ENCODE measurements around the gene FA2H. TPM values are rescaled to one million over a fixed set of nuclear protein-coding genes. Genes with fewer than 3 reads are reported as not detected.
A peak's percentile ranks its signal among the peaks of the same experiment; 100 is the strongest.

Gene FA2H
- total RNA-seq, 1 donor from 2014 or later: 2.5 TPM

- no peak for DNase-seq
Measured at GRCh38 chr16:74748616-74749026, 26.0 kb downstream of the FA2H start.

GRCh38 chr16:74747716-74748615, 26.7 kb downstream of the FA2H start:
- Histone ChIP-seq H3K4me1 (no peaks in the 10 kb centered on the region), H3K4me3 (no peak overlapping the region), H3K36me3 (no peaks in the 10 kb centered on the region), H3K27ac (no peak overlapping the region), H3K9me3 (no peaks in the 10 kb centered on the region), H3K27me3 (ENCODE audit: low read depth) (peaks cover 7% of the 10 kb centered on the region)
- ATAC-seq (no peak), DNase-seq (no peak)
- intact Hi-C loops (cut with DNase I): no loop called here
- TF ChIP-seq CTCF (IDR thresholded peaks at IDR 0.05): no peak

More at GRCh38 chr16:74748616-74749026, 26.0 kb downstream of the FA2H start:
- intact Hi-C loops (cut with DNase I): no loop called here
- TF ChIP-seq CTCF (IDR thresholded peaks at IDR 0.05): no peak
- Histone ChIP-seq H3K9me3 (no peaks in the 10 kb centered on the region), H3K4me1 (no peaks in the 10 kb centered on the region), H3K27me3 (ENCODE audit: low read depth) (peaks cover 7% of the 10 kb centered on the region), H3K27ac (no peak overlapping the region), H3K36me3 (no peaks in the 10 kb centered on the region), H3K4me3 (no peak overlapping the region)
- no peak for ATAC-seq

- TF ChIP-seq CTCF (IDR thresholded peaks at IDR 0.05): no peak
- H3K4me1 ChIP-seq: no peaks in the 10 kb centered on the region
- H3K27ac ChIP-seq: no peak overlapping the region
- no peak overlapping the region for H3K4me3 ChIP-seq
- intact Hi-C loops (cut with DNase I): no loop called here
- DNase-seq (no peak), ATAC-seq (no peak)
- no peaks in the 10 kb centered on the region for H3K9me3 ChIP-seq
- no peaks in the 10 kb centered on the region for H3K27me3 ChIP-seq (ENCODE audit: low read depth)
- H3K36me3 ChIP-seq: no peaks in the 10 kb centered on the region
Measured at GRCh38 chr16:74745926-74746325, 28.7 kb downstream of the FA2H start.

GRCh38 chr16:74745109-74745615, 29.5 kb downstream of the FA2H start:
- Histone ChIP-seq H3K27ac (no peak overlapping the region), H3K27me3 (ENCODE audit: low read depth) (no peaks in the 10 kb centered on the region), H3K36me3 (no peaks in the 10 kb centered on the region), H3K4me3 (no peak overlapping the region), H3K4me1 (no peaks in the 10 kb centered on the region), H3K9me3 (no peaks in the 10 kb centered on the region)
- intact Hi-C loops (cut with DNase I): no loop called here
- DNase-seq: no peak
- TF ChIP-seq CTCF (IDR thresholded peaks at IDR 0.05): no peak
- ATAC-seq: no peak

GRCh38 chr16:74744566-74744965, 30.1 kb downstream of the FA2H start:
- peak overlapping the region; percentile 57 for H3K27ac ChIP-seq

More at GRCh38 chr16:74744566-74744965, 30.1 kb downstream of the FA2H start:
- Histone ChIP-seq H3K9me3 (no peaks in the 10 kb centered on the region), H3K36me3 (no peaks in the 10 kb centered on the region), H3K4me1 (no peaks in the 10 kb centered on the region), H3K4me3 (no peak overlapping the region), H3K27me3 (ENCODE audit: low read depth) (no peaks in the 10 kb centered on the region)
- ATAC-seq: no peak
- intact Hi-C loops (cut with DNase I): no loop called here
- DNase-seq: no peak
- TF ChIP-seq CTCF (IDR thresholded peaks at IDR 0.05): no peak

Measured in lower lobe of right lung (tissue), 2 donors.